ENCODE measurements around the gene CTSE. TPM values are rescaled to one million over a fixed set of nuclear protein-coding genes. Genes with fewer than 3 reads are reported as not detected.
A peak's percentile ranks its signal among the peaks of the same experiment; 100 is the strongest.

CTSE gene
- total RNA-seq, 1 donor from 2014 or later: not detected

- intact Hi-C loops (cut with micrococcal nuclease): no loop called here
- Mint-ChIP-seq H3K9me3 (no peaks in the 10 kb centered on the region), H3K27me3 (no peaks in the 10 kb centered on the region), H3K4me1 (no peaks in the 10 kb centered on the region), H3K27ac (peak overlapping the region; percentile 33), H3K36me3 (ENCODE audit: low read depth) (no peaks in the 10 kb centered on the region), H3K4me3 (no peak overlapping the region)
- DNase-seq: no peak
- TF ChIP-seq, protein P1, sequence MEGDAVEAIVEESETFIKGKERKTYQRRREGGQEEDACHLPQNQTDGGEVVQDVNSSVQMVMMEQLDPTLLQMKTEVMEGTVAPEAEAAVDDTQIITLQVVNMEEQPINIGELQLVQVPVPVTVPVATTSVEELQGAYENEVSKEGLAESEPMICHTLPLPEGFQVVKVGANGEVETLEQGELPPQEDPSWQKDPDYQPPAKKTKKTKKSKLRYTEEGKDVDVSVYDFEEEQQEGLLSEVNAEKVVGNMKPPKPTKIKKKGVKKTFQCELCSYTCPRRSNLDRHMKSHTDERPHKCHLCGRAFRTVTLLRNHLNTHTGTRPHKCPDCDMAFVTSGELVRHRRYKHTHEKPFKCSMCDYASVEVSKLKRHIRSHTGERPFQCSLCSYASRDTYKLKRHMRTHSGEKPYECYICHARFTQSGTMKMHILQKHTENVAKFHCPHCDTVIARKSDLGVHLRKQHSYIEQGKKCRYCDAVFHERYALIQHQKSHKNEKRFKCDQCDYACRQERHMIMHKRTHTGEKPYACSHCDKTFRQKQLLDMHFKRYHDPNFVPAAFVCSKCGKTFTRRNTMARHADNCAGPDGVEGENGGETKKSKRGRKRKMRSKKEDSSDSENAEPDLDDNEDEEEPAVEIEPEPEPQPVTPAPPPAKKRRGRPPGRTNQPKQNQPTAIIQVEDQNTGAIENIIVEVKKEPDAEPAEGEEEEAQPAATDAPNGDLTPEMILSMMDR (IDR thresholded peaks at IDR 0.05): no peak
- no peak for ATAC-seq (ENCODE audit: low read depth)
- CTCF ChIA-PET: interaction anchor here (1.6 kb wide), 1 partner anchor 8 kb away, joined by 8 read pairs; no protein-coding TSS in a partner anchor
- POLR2A ChIA-PET: no interaction called here
Observed at GRCh38 chr1:206021626-206022365, 1.9 kb downstream of the CTSE start.

- Mint-ChIP-seq H3K4me1 (no peaks in the 10 kb centered on the region), H3K9me3 (no peaks in the 10 kb centered on the region), H3K4me3 (no peak overlapping the region), H3K27ac (no peak overlapping the region), H3K27me3 (no peaks in the 10 kb centered on the region), H3K36me3 (ENCODE audit: low read depth) (no peaks in the 10 kb centered on the region)
- ATAC-seq (ENCODE audit: low read depth): no peak
- no peak for DNase-seq
- TF ChIP-seq, protein P1 (IDR thresholded peaks at IDR 0.05): no peak
- intact Hi-C loops (cut with micrococcal nuclease): no loop called here
- CTCF ChIA-PET: interaction anchor here (1.6 kb wide), 1 partner anchor 9 kb away, joined by 8 read pairs; no protein-coding TSS in a partner anchor
- POLR2A ChIA-PET: no interaction called here
Observed at GRCh38 chr1:206021008-206021625, 2.6 kb downstream of the CTSE start.

GRCh38 chr1:206020393-206021007 lies 3.2 kb downstream of the CTSE start:
- ChIA-PET POLR2A (no interaction called here), CTCF (interaction anchor here (1.6 kb wide), 1 partner anchor 10 kb away, joined by 8 read pairs; no protein-coding TSS in a partner anchor)
- Mint-ChIP-seq H3K27ac (no peak overlapping the region), H3K36me3 (ENCODE audit: low read depth) (no peaks in the 10 kb centered on the region), H3K4me1 (no peaks in the 10 kb centered on the region), H3K4me3 (no peak overlapping the region), H3K27me3 (no peaks in the 10 kb centered on the region), H3K9me3 (no peaks in the 10 kb centered on the region)
- intact Hi-C loops (cut with micrococcal nuclease): no loop called here
- TF ChIP-seq, protein P1 (IDR thresholded peaks at IDR 0.05): no peak
- DNase-seq (no peak), ATAC-seq (ENCODE audit: low read depth) (no peak)

- intact Hi-C loops (cut with micrococcal nuclease): no loop called here
- DNase-seq (no peak), ATAC-seq (ENCODE audit: low read depth) (no peak)
- Mint-ChIP-seq H3K4me1 (peaks cover 27% of the 10 kb centered on the region), H3K27ac (no peak overlapping the region), H3K9me3 (no peaks in the 10 kb centered on the region), H3K27me3 (no peaks in the 10 kb centered on the region), H3K4me3 (no peak overlapping the region), H3K36me3 (ENCODE audit: low read depth) (no peaks in the 10 kb centered on the region)
- POLR2A ChIA-PET: interaction anchor here (1.0 kb wide), 1 partner anchor 243 kb away, joined by 3 read pairs; no protein-coding TSS in a partner anchor
- CTCF ChIA-PET: interaction anchor here (0.7 to 1.8 kb wide), 3 partner anchors 15 to 91 kb away, joined by 3 to 5 read pairs (median 3); no protein-coding TSS in a partner anchor
- TF ChIP-seq, protein P1 (IDR thresholded peaks at IDR 0.05): no peak
Observed at GRCh38 chr1:206015071-206015470, 8.6 kb downstream of the CTSE start.

GRCh38 chr1:206014601-206015000 lies 9.1 kb downstream of the CTSE start:
- peak overlapping the region; percentile 4 for H3K27ac Mint-ChIP-seq
- no peaks in the 10 kb centered on the region for H3K36me3 Mint-ChIP-seq (ENCODE audit: low read depth)
- intact Hi-C loops (cut with micrococcal nuclease): no loop called here
- H3K9me3 Mint-ChIP-seq: no peaks in the 10 kb centered on the region
- no peaks in the 10 kb centered on the region for H3K27me3 Mint-ChIP-seq
- ATAC-seq (ENCODE audit: low read depth): no peak
- CTCF ChIA-PET: interaction anchor here (1.8 kb wide), 1 partner anchor 15 kb away, joined by 5 read pairs; no protein-coding TSS in a partner anchor
- TF ChIP-seq, protein P1 (IDR thresholded peaks at IDR 0.05): no peak
- no peak overlapping the region for H3K4me3 Mint-ChIP-seq
- POLR2A ChIA-PET: no interaction called here
- no peak for DNase-seq
- peaks cover 27% of the 10 kb centered on the region for H3K4me1 Mint-ChIP-seq
